NB4 (cell line): ENCODE data around the gene DHX34.

Experiments used
- DNase-seq: peaks from one replicate; pipeline ENCODE4 v3.0.0; 2010; ENCODE audit warnings: low read depth
- H3K4me3 ChIP-seq: one replicate; pipeline ENCODE4 v1.5.1; 2011; ENCODE audit warnings: mild to moderate bottlenecking, low read depth, low read length, moderate library complexity
- MYC ChIP-seq: IDR thresholded peaks from 2 replicates; pipeline ENCODE4 v1.6.1; 2011; ENCODE audit warnings: low read depth, low read length
- POLR2A ChIP-seq: IDR thresholded peaks from 2 replicates; pipeline ENCODE4 v1.6.1; 2011; ENCODE audit warnings: mild to moderate bottlenecking; ENCODE audit not compliant: insufficient read length; ENCODE audit errors: extremely low read depth
- TF ChIP-seq, protein P1 (sequence below): IDR thresholded peaks from one replicate; pipeline ENCODE4 v1.5.1; 2012; ENCODE audit warnings: low read depth, low read length
- TF ChIP-seq, protein P2 (sequence below): IDR thresholded peaks from 2 replicates; pipeline ENCODE4 v1.6.1; 2011; ENCODE audit warnings: low read depth, low read length

The DHX34 gene

DNA sequence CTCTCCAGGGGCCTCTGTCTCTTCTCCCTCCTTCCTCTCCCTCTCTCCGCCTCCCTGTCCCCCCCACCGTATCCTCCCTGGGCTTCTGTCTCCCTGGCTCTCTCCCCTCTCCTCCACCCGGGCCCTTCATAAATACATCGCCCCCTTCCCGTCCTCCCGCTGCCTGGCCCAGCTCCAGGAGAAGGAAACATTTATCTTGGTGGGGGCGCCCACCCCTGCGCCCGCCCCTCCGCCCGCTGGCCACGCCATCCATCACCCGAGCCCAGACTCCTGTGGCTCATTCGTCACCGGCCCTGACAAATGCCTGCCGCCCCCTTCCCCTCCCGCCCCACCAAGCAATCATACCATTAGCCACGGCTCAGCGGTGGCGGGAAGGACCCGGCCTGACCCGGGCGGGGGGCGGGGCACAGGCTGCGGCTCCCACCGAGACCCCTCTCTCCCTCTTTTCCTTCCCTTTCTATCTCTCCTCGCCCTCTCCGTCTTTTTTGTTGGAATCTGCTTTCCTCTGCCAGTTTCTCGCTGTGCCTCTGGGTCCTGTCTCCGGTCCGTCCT lies 72.8 kb downstream of the DHX34 start:
- DNase-seq = no peak
- H3K4me3 ChIP-seq = no peak overlapping the region
- TF ChIP-seq, protein P1, sequence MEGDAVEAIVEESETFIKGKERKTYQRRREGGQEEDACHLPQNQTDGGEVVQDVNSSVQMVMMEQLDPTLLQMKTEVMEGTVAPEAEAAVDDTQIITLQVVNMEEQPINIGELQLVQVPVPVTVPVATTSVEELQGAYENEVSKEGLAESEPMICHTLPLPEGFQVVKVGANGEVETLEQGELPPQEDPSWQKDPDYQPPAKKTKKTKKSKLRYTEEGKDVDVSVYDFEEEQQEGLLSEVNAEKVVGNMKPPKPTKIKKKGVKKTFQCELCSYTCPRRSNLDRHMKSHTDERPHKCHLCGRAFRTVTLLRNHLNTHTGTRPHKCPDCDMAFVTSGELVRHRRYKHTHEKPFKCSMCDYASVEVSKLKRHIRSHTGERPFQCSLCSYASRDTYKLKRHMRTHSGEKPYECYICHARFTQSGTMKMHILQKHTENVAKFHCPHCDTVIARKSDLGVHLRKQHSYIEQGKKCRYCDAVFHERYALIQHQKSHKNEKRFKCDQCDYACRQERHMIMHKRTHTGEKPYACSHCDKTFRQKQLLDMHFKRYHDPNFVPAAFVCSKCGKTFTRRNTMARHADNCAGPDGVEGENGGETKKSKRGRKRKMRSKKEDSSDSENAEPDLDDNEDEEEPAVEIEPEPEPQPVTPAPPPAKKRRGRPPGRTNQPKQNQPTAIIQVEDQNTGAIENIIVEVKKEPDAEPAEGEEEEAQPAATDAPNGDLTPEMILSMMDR = no peak
- TF ChIP-seq MYC = no peak
- TF ChIP-seq, protein P2, sequence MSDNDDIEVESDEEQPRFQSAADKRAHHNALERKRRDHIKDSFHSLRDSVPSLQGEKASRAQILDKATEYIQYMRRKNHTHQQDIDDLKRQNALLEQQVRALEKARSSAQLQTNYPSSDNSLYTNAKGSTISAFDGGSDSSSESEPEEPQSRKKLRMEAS = no peak
- TF ChIP-seq POLR2A = no peak

DNA sequence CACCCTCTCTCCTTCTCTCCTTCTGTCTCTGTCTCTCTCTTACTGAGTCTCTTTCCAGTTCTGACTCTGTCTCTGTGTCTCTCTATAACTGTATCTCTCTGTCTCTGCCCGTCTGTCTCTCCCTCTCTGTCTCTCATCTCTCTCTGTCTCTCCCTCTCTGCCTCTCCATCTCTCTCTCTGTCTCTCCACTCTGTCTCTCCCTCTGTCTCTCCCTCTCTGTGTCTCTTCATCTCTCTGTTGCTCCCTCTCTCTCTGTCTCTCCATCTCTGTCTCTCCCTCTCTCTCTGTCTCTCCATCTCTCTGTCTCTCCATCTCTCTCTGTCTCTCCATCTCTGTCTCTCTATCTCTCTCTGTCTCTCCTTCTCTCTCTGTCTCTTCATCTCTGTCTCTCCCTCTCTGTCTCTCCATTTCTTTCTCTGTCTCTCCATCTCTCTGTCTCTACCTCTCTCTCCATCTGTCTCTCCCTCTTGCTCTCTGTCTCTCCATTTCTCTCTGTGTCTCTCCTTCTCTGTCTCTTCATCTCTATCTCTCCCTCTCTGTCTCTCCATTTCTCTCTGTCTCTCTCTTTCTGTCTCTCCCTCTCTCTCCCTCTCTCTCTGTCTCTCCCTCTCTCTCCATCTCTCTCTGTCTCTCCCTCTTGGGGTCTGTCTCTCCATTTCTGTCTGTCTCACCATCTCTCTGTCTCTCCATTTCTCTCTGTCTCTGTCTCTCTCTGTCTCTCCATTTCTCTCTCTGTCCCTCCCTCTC lies 73.5 kb downstream of the DHX34 start:
- no peak for TF ChIP-seq MYC
- TF ChIP-seq, protein P1 = no peak
- TF ChIP-seq POLR2A = no peak
- TF ChIP-seq, protein P2 = no peak
- H3K4me3 ChIP-seq = no peak overlapping the region

GRCh38 chr19:47423203-47423882 lies 74.2 kb downstream of the DHX34 start:
- no peak overlapping the region for H3K4me3 ChIP-seq
- no peak for DNase-seq
- no peak for TF ChIP-seq MYC
- TF ChIP-seq, protein P1 = no peak
- TF ChIP-seq, protein P2 = no peak
- no peak for TF ChIP-seq POLR2A

More for the DNA sequence above, 73.5 kb downstream of the DHX34 start:
- no peak for DNase-seq

- no peak overlapping the region for H3K4me3 ChIP-seq
These were observed 78.4 kb downstream of the DHX34 start for GRCh38 chr19:47427241-47428176.

More at GRCh38 chr19:47427241-47428176, 78.4 kb downstream of the DHX34 start:
- TF ChIP-seq, protein P1 = peak; percentile 100
- TF ChIP-seq, protein P2 = peak; percentile 10; the same call in 1 of the 2 replicates
- TF ChIP-seq MYC (no peak), POLR2A (no peak)
- DNase-seq = peak; percentile 90
